Measurements from ENCODE around the gene CACNA1S.

Gene CACNA1S

GRCh38 chr1:201114245-201115131 is 2.3 kb upstream of the CACNA1S start:
- peak; percentile 67 for DNase-seq

GRCh38 chr1:201113451-201114244 is 1.4 kb upstream of the CACNA1S start:
- no peak for DNase-seq

- no peak for DNase-seq
Observed at GRCh38 chr1:201112926-201113325, 700 bp upstream of the CACNA1S start.

- DNase-seq, result no peak
Observed at GRCh38 chr1:201111672-201112071, 554 bp downstream of the CACNA1S start.

GRCh38 chr1:201111156-201111555 is 1.1 kb downstream of the CACNA1S start:
- DNase-seq, result no peak

GRCh38 chr1:201110616-201111015 is 1.6 kb downstream of the CACNA1S start:
- DNase-seq, result no peak

- DNase-seq, result no peak
Observed at GRCh38 chr1:201110138-201110537, 2.1 kb downstream of the CACNA1S start.

GRCh38 chr1:201109651-201110050 is 2.6 kb downstream of the CACNA1S start:
- no peak for DNase-seq

- DNase-seq, result no peak
Observed at GRCh38 chr1:201108614-201109013, 3.6 kb downstream of the CACNA1S start.

- DNase-seq, result no peak
Observed at GRCh38 chr1:201105688-201106087, 6.5 kb downstream of the CACNA1S start.

GRCh38 chr1:201104141-201104540 is 8.1 kb downstream of the CACNA1S start:
- no peak for DNase-seq

GRCh38 chr1:201103666-201104065 is 8.6 kb downstream of the CACNA1S start:
- DNase-seq, result no peak

GRCh38 chr1:201100169-201100930 is 11.9 kb downstream of the CACNA1S start:
- no peak for DNase-seq

- DNase-seq, result no peak
Observed at GRCh38 chr1:201098992-201099677, 13.1 kb downstream of the CACNA1S start.

- DNase-seq, result no peak
Observed at GRCh38 chr1:201096977-201097856, 15.0 kb downstream of the CACNA1S start.

- DNase-seq, result no peak
Observed at GRCh38 chr1:201096041-201096461, 16.2 kb downstream of the CACNA1S start.

- no peak for DNase-seq
Observed at GRCh38 chr1:201095581-201095980, 16.6 kb downstream of the CACNA1S start.

GRCh38 chr1:201094832-201095231 is 17.4 kb downstream of the CACNA1S start:
- DNase-seq, result no peak

GRCh38 chr1:201093962-201094361 is 18.3 kb downstream of the CACNA1S start:
- no peak for DNase-seq

GRCh38 chr1:201093561-201093960 is 18.7 kb downstream of the CACNA1S start:
- no peak for DNase-seq

- DNase-seq, result no peak
Observed at GRCh38 chr1:201092738-201093137, 19.5 kb downstream of the CACNA1S start.

GRCh38 chr1:201091256-201091655 is 21.0 kb downstream of the CACNA1S start:
- no peak for DNase-seq
